ENCODE data around the gene SPECC1. TPM values are rescaled to one million over a fixed set of nuclear protein-coding genes. Genes with fewer than 3 reads are reported as not detected.

The SPECC1 gene
- total RNA-seq, 1 donor from 2014 or later: 76.4 TPM

- intact Hi-C loops (cut with DNase I): no loop called here
- H3K4me3 ChIP-seq: no peak overlapping the region
- no peaks in the 10 kb centered on the region for H3K27me3 ChIP-seq
- no peak for TF ChIP-seq CTCF (IDR thresholded peaks at IDR 0.05)
- no peak for DNase-seq (ENCODE audit: low spot score in 2 of 2)
- H3K4me1 ChIP-seq: peaks cover 18 to 35% of the 10 kb centered on the region in 2 donors
- no peaks in the 10 kb centered on the region for H3K9me3 ChIP-seq
- peak overlapping the region; percentile 31 to 32 for H3K27ac ChIP-seq
- H3K36me3 ChIP-seq: no peaks in the 10 kb centered on the region
Measured at GRCh38 chr17:20068445-20068844, 59.3 kb downstream of the SPECC1 start.

DNA sequence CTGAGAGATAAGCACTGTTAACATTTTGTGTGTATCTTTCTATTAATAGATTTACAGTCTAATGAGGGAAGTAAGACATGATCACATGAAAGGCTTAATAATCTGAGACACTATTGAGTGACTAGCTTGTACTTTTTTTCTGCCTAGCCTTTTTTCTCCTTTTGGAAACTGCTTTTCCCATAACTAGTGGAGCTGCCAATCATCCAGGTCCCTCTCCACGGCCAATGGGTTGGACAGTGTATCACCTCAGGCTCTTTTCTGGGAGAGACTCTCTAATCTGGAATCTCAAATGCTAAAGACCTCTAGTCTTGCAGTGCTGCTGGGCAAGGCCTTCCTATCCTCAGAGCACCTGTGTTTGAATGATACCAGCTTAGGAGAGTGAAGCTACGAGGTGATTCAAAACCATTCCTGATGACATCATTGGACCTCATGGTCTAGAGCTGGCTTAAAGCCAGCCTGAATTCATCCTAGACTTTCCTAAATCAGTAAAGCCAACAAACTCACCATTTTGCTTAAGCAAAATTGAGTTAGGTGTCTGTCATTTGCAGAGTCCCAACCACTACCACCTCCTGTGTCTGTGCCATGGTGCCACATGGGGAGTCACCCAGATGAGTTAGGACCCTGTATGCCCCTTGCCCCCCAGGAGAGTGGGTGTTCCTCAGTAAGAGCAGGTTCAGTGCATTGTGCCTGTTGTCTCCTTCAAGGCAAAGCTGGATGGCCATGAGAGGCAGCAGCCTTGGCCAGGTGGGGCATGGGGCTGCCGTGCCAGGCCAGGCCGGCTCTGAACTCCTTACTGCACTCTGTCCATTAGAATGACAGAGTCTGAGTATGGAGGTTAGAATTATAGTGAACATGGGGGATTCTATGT, 62.9 kb downstream of the SPECC1 start:
- DNase-seq (ENCODE audit: low spot score in 2 of 2): no peak
- Histone ChIP-seq H3K27me3 (no peaks in the 10 kb centered on the region), H3K9me3 (no peaks in the 10 kb centered on the region), H3K4me1 (peaks cover 3 to 28% of the 10 kb centered on the region in 2 donors), H3K27ac (peak overlapping the region; percentile 66 to 82), H3K4me3 (no peak overlapping the region), H3K36me3 (no peaks in the 10 kb centered on the region)
- TF ChIP-seq CTCF (IDR thresholded peaks at IDR 0.05): no peak
- intact Hi-C loops (cut with DNase I): no loop called here

- Histone ChIP-seq H3K9me3 (no peaks in the 10 kb centered on the region), H3K36me3 (no peaks in the 10 kb centered on the region), H3K4me3 (no peak overlapping the region), H3K27me3 (no peaks in the 10 kb centered on the region), H3K4me1 (peaks cover 3 to 31% of the 10 kb centered on the region in 2 donors), H3K27ac (peak overlapping the region; percentile 66 to 82)
- TF ChIP-seq CTCF (IDR thresholded peaks at IDR 0.05): no peak
- no peak for DNase-seq (ENCODE audit: low spot score in 2 of 2)
- intact Hi-C loops (cut with DNase I): no loop called here
Measured at GRCh38 chr17:20072692-20072992, 63.5 kb downstream of the SPECC1 start.

- Histone ChIP-seq H3K4me3 (peak overlapping the region in 1 of 2 donors; percentile 57), H3K36me3 (no peaks in the 10 kb centered on the region), H3K9me3 (no peaks in the 10 kb centered on the region), H3K27ac (peak overlapping the region; percentile 66 to 82), H3K27me3 (no peaks in the 10 kb centered on the region), H3K4me1 (peaks cover 3 to 35% of the 10 kb centered on the region in 2 donors)
- intact Hi-C loops (cut with DNase I): no loop called here
- peak in 1 of 2 donors; percentile 83 for DNase-seq (ENCODE audit: low spot score in 2 of 2)
- TF ChIP-seq CTCF (IDR thresholded peaks at IDR 0.05): no peak
Measured at GRCh38 chr17:20073055-20073979, 64.2 kb downstream of the SPECC1 start.

GRCh38 chr17:20074001-20074400, 64.8 kb downstream of the SPECC1 start:
- DNase-seq (ENCODE audit: low spot score in 2 of 2): no peak
- peak overlapping the region; percentile 66 to 82 for H3K27ac ChIP-seq
- no peaks in the 10 kb centered on the region for H3K36me3 ChIP-seq
- H3K9me3 ChIP-seq: no peaks in the 10 kb centered on the region
- H3K4me3 ChIP-seq: peak overlapping the region; percentile 21 to 57
- TF ChIP-seq CTCF (IDR thresholded peaks at IDR 0.05): no peak
- H3K27me3 ChIP-seq: no peaks in the 10 kb centered on the region
- H3K4me1 ChIP-seq: peaks cover 3 to 38% of the 10 kb centered on the region in 2 donors
- intact Hi-C loops (cut with DNase I): no loop called here

All from ascending aorta (tissue), 2 donors.